T-cell (primary cell): ENCODE measurements around the gene RALGAPA1. TPM values are rescaled to one million over a fixed set of nuclear protein-coding genes. Genes with fewer than 3 reads are reported as not detected.

ENCODE experiments used
- ATAC-seq, 4 experiments: fragments of 200-7000 bp in 3 of 4; fragments of 150-1000 bp in 1 of 4; cut with Tn5 transposase; replicated peaks in 1 of 4; 1 replicate in 3 of 4; 2 replicates in 1 of 4; pipeline ENCODE4 v1.10.0; 2021; ENCODE audit warnings: moderate library complexity in 3 of 4, mild to moderate bottlenecking in 2 of 4, moderate number of reproducible peaks in 1 of 4
- CTCF ChIA-PET, 2 donors: fragments of 300-600 bp; sonication (Branson Sonifier 250); formaldehyde crosslinking; loops; one replicate each; lab custom pipeline; 2022; ENCODE audit warnings: antibody characterized with exemption in 2 of 2; lab: Charles Lee
- POLR2A ChIA-PET, 2 donors: fragments of 300-600 bp; sonication (Branson Sonifier 250); formaldehyde crosslinking; loops; one replicate each; lab custom pipeline; 2022; ENCODE audit warnings: antibody characterized with exemption in 2 of 2; lab: Charles Lee
- DNase-seq, 35 experiments: peaks; one replicate each; pipeline versions ENCODE4 v3.0.0 to v3.0.0-alpha.2; 2013 to 2023
- H3K27ac ChIP-seq: one replicate; pipeline ENCODE4 v1.5.1; 2013; ENCODE audit warnings: low read length
- H3K27me3 ChIP-seq, 2 experiments: replicated peaks in 1 of 2; 1 replicate in 1 of 2; 2 replicates in 1 of 2; pipeline versions ENCODE4 v1.6.1 to v1.7.0; 2013; ENCODE audit warnings: low read length in 1 of 2, mixed read lengths in 1 of 2; ENCODE audit not compliant: control insufficient read depth in 2 of 2, insufficient read depth in 2 of 2; ENCODE audit errors: extremely low read depth in 1 of 2
- H3K36me3 ChIP-seq, 2 donors: 1 replicate in 1 of 2; 2 replicates in 1 of 2; pipeline versions ENCODE4 v1.6.1 to v1.7.0; 2013; ENCODE audit warnings: low read length in 1 of 2; ENCODE audit not compliant: control insufficient read depth in 2 of 2, insufficient read depth in 1 of 2; ENCODE audit errors: extremely low read depth in 1 of 2
- H3K4me1 ChIP-seq, 2 experiments: 1 replicate in 1 of 2; 2 replicates in 1 of 2; pipeline versions ENCODE4 v1.6.1 to v1.7.0; 2013; ENCODE audit warnings: low read length in 2 of 2, mixed read lengths in 1 of 2; ENCODE audit not compliant: insufficient read depth in 2 of 2, control insufficient read depth in 1 of 2; ENCODE audit errors: extremely low read depth in 1 of 2
- H3K4me3 ChIP-seq, 2 donors: 1 replicate in 1 of 2; 2 replicates in 1 of 2; pipeline versions ENCODE4 v1.5.1 to v1.7.0; 2013; ENCODE audit warnings: mild to moderate bottlenecking in 2 of 2, low read length in 1 of 2, moderate library complexity in 1 of 2; ENCODE audit not compliant: control insufficient read depth in 1 of 2; ENCODE audit errors: extremely low read depth in 1 of 2
- H3K9me3 ChIP-seq: 2 replicates; pipeline ENCODE4 v1.7.0; 2013
- H3K27ac Mint-ChIP-seq, 2 donors: one replicate each; pipeline ENCODE4 v1.8.0; 2020 to 2021; ENCODE audit warnings: mild to moderate bottlenecking in 2 of 2, mixed read lengths in 2 of 2
- H3K27me3 Mint-ChIP-seq, 2 donors: one replicate each; pipeline ENCODE4 v1.8.0; 2021 to 2022; ENCODE audit warnings: mixed read lengths in 2 of 2
- H3K36me3 Mint-ChIP-seq: one replicate; pipeline ENCODE4 v1.8.0; 2021; ENCODE audit warnings: mixed read lengths
- H3K4me1 Mint-ChIP-seq, 3 donors: one replicate each; pipeline ENCODE4 v1.8.0; 2020 to 2022; ENCODE audit warnings: mixed read lengths in 3 of 3, mild to moderate bottlenecking in 1 of 3
- H3K4me3 Mint-ChIP-seq, 3 donors: one replicate each; pipeline ENCODE4 v1.8.0; 2020 to 2022; ENCODE audit warnings: mild to moderate bottlenecking in 3 of 3, mixed read lengths in 3 of 3, moderate library complexity in 3 of 3
- H3K9me3 Mint-ChIP-seq, 3 donors: one replicate each; pipeline ENCODE4 v1.8.0; 2020 to 2022; ENCODE audit warnings: mixed read lengths in 3 of 3
- WGBS: methylation state at CpG from one replicate; pipeline ENCODE4 v1.1.5; 2013; ENCODE audit warnings: missing lambda C conversion rate; ENCODE audit not compliant: insufficient coverage; 5-methylcytosine and 5-hydroxymethylcytosine counted together
- total RNA-seq, 35 experiments: library from RNA in 6 of 35; stranded (reverse) in 6 of 35; fragments of 120-200 nt in 1 of 35; gene quantifications; one replicate each; pipeline versions ENCODE4 v1.2.1 to v1.2.4 and lab custom pipeline; 2013 to 2026

RALGAPA1 gene
- total RNA-seq, 5 donors from 2014 or later (not counting 1 experiment from before 2014, with no cell fraction given): 65.1 to 88.9 (median 82.9) TPM

- no peak for DNase-seq
- 86% methylated on average over 1 of the region's 2 CpGs for WGBS
- H3K4me1 Mint-ChIP-seq: no peaks in the 10 kb centered on the region
- no peaks in the 10 kb centered on the region for H3K9me3 ChIP-seq
- H3K36me3 Mint-ChIP-seq: peaks cover 18% of the 10 kb centered on the region
- H3K27me3 Mint-ChIP-seq: no peaks in the 10 kb centered on the region
- no peak overlapping the region for H3K27ac ChIP-seq
- H3K9me3 Mint-ChIP-seq: no peaks in the 10 kb centered on the region
- CTCF ChIA-PET: no interaction called here
- H3K4me3 Mint-ChIP-seq: no peak overlapping the region
- POLR2A ChIA-PET: no interaction called here
- ATAC-seq: no peak
- H3K27ac Mint-ChIP-seq: no peak overlapping the region
- H3K36me3 ChIP-seq: no peaks in the 10 kb centered on the region
- no peaks in the 10 kb centered on the region for H3K4me1 ChIP-seq
- H3K4me3 ChIP-seq: no peak overlapping the region
- H3K27me3 ChIP-seq: no peaks in the 10 kb centered on the region
Measured at GRCh38 chr14:35558680-35559079, 250.4 kb downstream of the RALGAPA1 start.

GRCh38 chr14:35557221-35557747 is 251.8 kb downstream of the RALGAPA1 start:
- DNase-seq (no peak), ATAC-seq (no peak)
- H3K4me3 ChIP-seq: no peak overlapping the region
- H3K9me3 ChIP-seq: no peaks in the 10 kb centered on the region
- ChIA-PET POLR2A (no interaction called here), CTCF (no interaction called here)
- no peaks in the 10 kb centered on the region for H3K36me3 ChIP-seq
- H3K27me3 ChIP-seq: no peaks in the 10 kb centered on the region
- no peak overlapping the region for H3K4me3 Mint-ChIP-seq
- no peaks in the 10 kb centered on the region for H3K9me3 Mint-ChIP-seq
- H3K27ac ChIP-seq: no peak overlapping the region
- no peaks in the 10 kb centered on the region for H3K4me1 Mint-ChIP-seq
- H3K4me1 ChIP-seq: no peaks in the 10 kb centered on the region
- H3K27me3 Mint-ChIP-seq: no peaks in the 10 kb centered on the region
- H3K27ac Mint-ChIP-seq: no peak overlapping the region
- H3K36me3 Mint-ChIP-seq: peaks cover 15% of the 10 kb centered on the region

GRCh38 chr14:35556548-35556947 is 252.5 kb downstream of the RALGAPA1 start:
- no peak overlapping the region for H3K4me3 Mint-ChIP-seq
- Histone ChIP-seq H3K27ac (no peak overlapping the region), H3K4me3 (no peak overlapping the region), H3K36me3 (no peaks in the 10 kb centered on the region), H3K27me3 (no peaks in the 10 kb centered on the region), H3K9me3 (no peaks in the 10 kb centered on the region), H3K4me1 (no peaks in the 10 kb centered on the region)
- H3K27ac Mint-ChIP-seq: no peak overlapping the region
- H3K9me3 Mint-ChIP-seq: no peaks in the 10 kb centered on the region
- ATAC-seq: no peak
- H3K4me1 Mint-ChIP-seq: no peaks in the 10 kb centered on the region
- CTCF ChIA-PET: no interaction called here
- no CpG with 5 or more reads among the region's 1 CpG for WGBS
- DNase-seq: no peak
- POLR2A ChIA-PET: interaction anchor here in 1 of 2 donors (0.6 kb wide), 1 partner anchor 684 kb away, joined by 6 read pairs; no protein-coding TSS in a partner anchor
- peaks cover 12% of the 10 kb centered on the region for H3K36me3 Mint-ChIP-seq
- H3K27me3 Mint-ChIP-seq: no peaks in the 10 kb centered on the region

GRCh38 chr14:35553808-35554207 is 255.3 kb downstream of the RALGAPA1 start:
- ATAC-seq (no peak), DNase-seq (no peak)
- Histone ChIP-seq H3K4me3 (no peak overlapping the region), H3K27me3 (no peaks in the 10 kb centered on the region), H3K36me3 (no peaks in the 10 kb centered on the region), H3K27ac (no peak overlapping the region), H3K9me3 (no peaks in the 10 kb centered on the region), H3K4me1 (no peaks in the 10 kb centered on the region)
- H3K4me1 Mint-ChIP-seq: no peaks in the 10 kb centered on the region
- ChIA-PET CTCF (no interaction called here), POLR2A (no interaction called here)
- no peak overlapping the region for H3K4me3 Mint-ChIP-seq
- H3K36me3 Mint-ChIP-seq: peaks cover 14% of the 10 kb centered on the region
- no peak overlapping the region for H3K27ac Mint-ChIP-seq
- no peaks in the 10 kb centered on the region for H3K9me3 Mint-ChIP-seq
- WGBS: no CpG with 5 or more reads among the region's 1 CpG
- no peaks in the 10 kb centered on the region for H3K27me3 Mint-ChIP-seq

GRCh38 chr14:35551081-35551480 is 258.0 kb downstream of the RALGAPA1 start:
- ChIA-PET POLR2A (no interaction called here), CTCF (interaction anchor here in 1 of 2 donors (0.6 kb wide), 1 partner anchor 112 kb away, joined by 4 read pairs; no protein-coding TSS in a partner anchor)
- Histone ChIP-seq H3K27ac (no peak overlapping the region), H3K36me3 (no peaks in the 10 kb centered on the region), H3K4me3 (no peak overlapping the region), H3K27me3 (no peaks in the 10 kb centered on the region), H3K4me1 (no peaks in the 10 kb centered on the region), H3K9me3 (no peaks in the 10 kb centered on the region)
- WGBS: no CpG with 5 or more reads among the region's 1 CpG
- Mint-ChIP-seq H3K4me1 (no peaks in the 10 kb centered on the region), H3K4me3 (no peak overlapping the region), H3K27me3 (no peaks in the 10 kb centered on the region), H3K9me3 (no peaks in the 10 kb centered on the region), H3K36me3 (peaks cover 20% of the 10 kb centered on the region), H3K27ac (no peak overlapping the region)
- ATAC-seq: no peak
- no peak for DNase-seq

- ChIA-PET CTCF (no interaction called here), POLR2A (no interaction called here)
- no peak for ATAC-seq
- Histone ChIP-seq H3K9me3 (no peaks in the 10 kb centered on the region), H3K4me3 (no peak overlapping the region), H3K4me1 (no peaks in the 10 kb centered on the region), H3K36me3 (no peaks in the 10 kb centered on the region), H3K27me3 (no peaks in the 10 kb centered on the region), H3K27ac (no peak overlapping the region)
- WGBS: no CpG with 5 or more reads among the region's 4 CpGs
- no peak for DNase-seq
- Mint-ChIP-seq H3K9me3 (no peaks in the 10 kb centered on the region), H3K4me3 (no peak overlapping the region), H3K27ac (no peak overlapping the region), H3K27me3 (no peaks in the 10 kb centered on the region), H3K4me1 (no peaks in the 10 kb centered on the region), H3K36me3 (peaks cover 20% of the 10 kb centered on the region)
Measured at GRCh38 chr14:35549551-35549950, 259.5 kb downstream of the RALGAPA1 start.

- Histone ChIP-seq H3K27ac (no peak overlapping the region), H3K4me1 (no peaks in the 10 kb centered on the region), H3K27me3 (no peaks in the 10 kb centered on the region), H3K9me3 (no peaks in the 10 kb centered on the region), H3K36me3 (peaks cover 0 to 8% of the 10 kb centered on the region in 2 donors), H3K4me3 (no peak overlapping the region)
- ATAC-seq (no peak), DNase-seq (no peak)
- ChIA-PET CTCF (no interaction called here), POLR2A (no interaction called here)
- Mint-ChIP-seq H3K9me3 (no peaks in the 10 kb centered on the region), H3K4me1 (no peaks in the 10 kb centered on the region), H3K27me3 (no peaks in the 10 kb centered on the region), H3K4me3 (no peak overlapping the region), H3K36me3 (peaks cover 29% of the 10 kb centered on the region), H3K27ac (no peak overlapping the region)
- 100% methylated on average over 2 of the region's 5 CpGs for WGBS
Measured at GRCh38 chr14:35543006-35543405, 266.1 kb downstream of the RALGAPA1 start.
